Activated T-helper 1 cell treated with anti-CD3 and anti-CD28 coated beads, Interleukin-12 subunit alpha, Interleukin-12 subunit beta, Interleukin-2, Interleukin-4 antibody, amounts not matched to agents 30 ng/mL and 10 ng/mL and 1 ng/mL, durations not matched to agents 14 hours and 24 hours and 36 hours (primary cell): ENCODE measurements around the gene RFT1. TPM values are rescaled to one million over a fixed set of nuclear protein-coding genes. Genes with fewer than 3 reads are reported as not detected.

ENCODE experiments used
- DNase-seq: peaks from one replicate; pipeline ENCODE4 v3.0.0; 2021; ENCODE audit warnings: low spot score
- H3K27ac Mint-ChIP-seq: one replicate; pipeline ENCODE4 v1.8.0; 2021; ENCODE audit warnings: mild to moderate bottlenecking, mixed read lengths
- H3K27me3 Mint-ChIP-seq: one replicate; pipeline ENCODE4 v1.8.0; 2022; ENCODE audit warnings: mild to moderate bottlenecking, moderate library complexity, mixed read lengths; ENCODE audit not compliant: insufficient read depth
- H3K36me3 Mint-ChIP-seq: one replicate; pipeline ENCODE4 v1.8.0; 2021; ENCODE audit warnings: low read depth, mixed read lengths
- H3K4me1 Mint-ChIP-seq: one replicate; pipeline ENCODE4 v1.8.0; 2021; ENCODE audit warnings: low read depth, mixed read lengths
- H3K4me3 Mint-ChIP-seq: one replicate; pipeline ENCODE4 v1.8.0; 2021; ENCODE audit warnings: mild to moderate bottlenecking, moderate library complexity, mixed read lengths
- H3K9me3 Mint-ChIP-seq: one replicate; pipeline ENCODE4 v1.8.0; 2021; ENCODE audit warnings: mixed read lengths
- intact Hi-C: fragments of 100-400 bp; cut with micrococcal nuclease; formaldehyde crosslinking; loops from one replicate; pipeline ENCODE4 v1.15.1; 2024
- total RNA-seq: library from RNA; stranded (reverse); gene quantifications from 2 replicates; pipeline ENCODE4 v1.2.3, GENCODE V29; 2022

Gene RFT1
- total RNA-seq, 1 donor from 2014 or later: 44.9 TPM

- peaks cover 17% of the 10 kb centered on the region for H3K27me3 Mint-ChIP-seq
- H3K4me3 Mint-ChIP-seq: no peak overlapping the region
- H3K4me1 Mint-ChIP-seq: no peaks in the 10 kb centered on the region
- no peaks in the 10 kb centered on the region for H3K36me3 Mint-ChIP-seq
- H3K27ac Mint-ChIP-seq: no peak overlapping the region
- H3K9me3 Mint-ChIP-seq: no peaks in the 10 kb centered on the region
- intact Hi-C loops: no loop called here
- no peak for DNase-seq
Observed at GRCh38 chr3:53150247-53151085, 20.2 kb upstream of the RFT1 start.

- intact Hi-C loops: no loop called here
- Mint-ChIP-seq H3K27me3 (peaks cover 11% of the 10 kb centered on the region), H3K4me3 (no peak overlapping the region), H3K4me1 (no peaks in the 10 kb centered on the region), H3K27ac (no peak overlapping the region), H3K36me3 (no peaks in the 10 kb centered on the region), H3K9me3 (no peaks in the 10 kb centered on the region)
- no peak for DNase-seq
Observed at GRCh38 chr3:53149699-53150098, 19.5 kb upstream of the RFT1 start.

- Mint-ChIP-seq H3K4me1 (no peaks in the 10 kb centered on the region), H3K27ac (no peak overlapping the region), H3K27me3 (peaks cover 9% of the 10 kb centered on the region), H3K36me3 (no peaks in the 10 kb centered on the region), H3K9me3 (no peaks in the 10 kb centered on the region), H3K4me3 (no peak overlapping the region)
- no peak for DNase-seq
- intact Hi-C loops: no loop called here
Observed at GRCh38 chr3:53149006-53149690, 18.9 kb upstream of the RFT1 start.

GRCh38 chr3:53147903-53148400 lies 17.7 kb upstream of the RFT1 start:
- H3K36me3 Mint-ChIP-seq: no peaks in the 10 kb centered on the region
- no peak overlapping the region for H3K27ac Mint-ChIP-seq
- no peak overlapping the region for H3K4me3 Mint-ChIP-seq
- no peaks in the 10 kb centered on the region for H3K4me1 Mint-ChIP-seq
- no peaks in the 10 kb centered on the region for H3K9me3 Mint-ChIP-seq
- peaks cover 9% of the 10 kb centered on the region for H3K27me3 Mint-ChIP-seq
- intact Hi-C loops: no loop called here
- DNase-seq: no peak

- no peak overlapping the region for H3K4me3 Mint-ChIP-seq
- H3K9me3 Mint-ChIP-seq: no peaks in the 10 kb centered on the region
- H3K27ac Mint-ChIP-seq: no peak overlapping the region
- no peaks in the 10 kb centered on the region for H3K4me1 Mint-ChIP-seq
- intact Hi-C loops: no loop called here
- peaks cover 9% of the 10 kb centered on the region for H3K27me3 Mint-ChIP-seq
- DNase-seq: no peak
- no peaks in the 10 kb centered on the region for H3K36me3 Mint-ChIP-seq
Observed at GRCh38 chr3:53147151-53147902, 17.1 kb upstream of the RFT1 start.

GRCh38 chr3:53146319-53146891 lies 16.2 kb upstream of the RFT1 start:
- Mint-ChIP-seq H3K27ac (no peak overlapping the region), H3K36me3 (no peaks in the 10 kb centered on the region), H3K27me3 (peaks cover 7% of the 10 kb centered on the region), H3K4me3 (no peak overlapping the region), H3K9me3 (no peaks in the 10 kb centered on the region), H3K4me1 (no peaks in the 10 kb centered on the region)
- DNase-seq: no peak
- intact Hi-C loops: no loop called here

GRCh38 chr3:53145713-53146080 lies 15.5 kb upstream of the RFT1 start:
- Mint-ChIP-seq H3K27ac (no peak overlapping the region), H3K36me3 (no peaks in the 10 kb centered on the region), H3K4me3 (no peak overlapping the region), H3K27me3 (peaks cover 2% of the 10 kb centered on the region), H3K9me3 (no peaks in the 10 kb centered on the region), H3K4me1 (no peaks in the 10 kb centered on the region)
- no peak for DNase-seq
- intact Hi-C loops: no loop called here

GRCh38 chr3:53144862-53145712 lies 14.9 kb upstream of the RFT1 start:
- intact Hi-C loops: no loop called here
- no peak overlapping the region for H3K4me3 Mint-ChIP-seq
- H3K4me1 Mint-ChIP-seq: no peaks in the 10 kb centered on the region
- H3K36me3 Mint-ChIP-seq: no peaks in the 10 kb centered on the region
- no peaks in the 10 kb centered on the region for H3K9me3 Mint-ChIP-seq
- DNase-seq: no peak
- H3K27ac Mint-ChIP-seq: no peak overlapping the region
- no peaks in the 10 kb centered on the region for H3K27me3 Mint-ChIP-seq

GRCh38 chr3:53144446-53144845 lies 14.2 kb upstream of the RFT1 start:
- Mint-ChIP-seq H3K4me1 (no peaks in the 10 kb centered on the region), H3K27me3 (no peaks in the 10 kb centered on the region), H3K36me3 (no peaks in the 10 kb centered on the region), H3K4me3 (no peak overlapping the region), H3K9me3 (no peaks in the 10 kb centered on the region), H3K27ac (no peak overlapping the region)
- no peak for DNase-seq
- intact Hi-C loops: no loop called here

- intact Hi-C loops: no loop called here
- H3K4me3 Mint-ChIP-seq: no peak overlapping the region
Observed at GRCh38 chr3:53142986-53143385, 12.8 kb upstream of the RFT1 start.

GRCh38 chr3:53140847-53141845 lies 10.9 kb upstream of the RFT1 start:
- intact Hi-C loops: no loop called here
- Mint-ChIP-seq H3K4me1 (no peaks in the 10 kb centered on the region), H3K27me3 (no peaks in the 10 kb centered on the region), H3K36me3 (no peaks in the 10 kb centered on the region), H3K4me3 (no peak overlapping the region), H3K9me3 (no peaks in the 10 kb centered on the region), H3K27ac (no peak overlapping the region)
- no peak for DNase-seq

More at GRCh38 chr3:53142986-53143385, 12.8 kb upstream of the RFT1 start:
- Mint-ChIP-seq H3K27ac (no peak overlapping the region), H3K36me3 (no peaks in the 10 kb centered on the region), H3K9me3 (no peaks in the 10 kb centered on the region), H3K4me1 (no peaks in the 10 kb centered on the region), H3K27me3 (no peaks in the 10 kb centered on the region)
- no peak for DNase-seq
